Muscle layer of colon (tissue), 2 donors: Measurements from ENCODE around the gene TYW3.

Source experiments
- H3K27ac ChIP-seq: one replicate; pipeline ENCODE4 v1.7.0; 2013; ENCODE audit warnings: low read depth, mild to moderate bottlenecking, low read length, moderate library complexity
- H3K27me3 ChIP-seq, 2 donors: one replicate each; pipeline ENCODE4 v1.7.0; 2013; ENCODE audit warnings: low read length in 2 of 2, mild to moderate bottlenecking in 2 of 2; ENCODE audit not compliant: insufficient read depth in 2 of 2, control insufficient read depth in 1 of 2
- H3K36me3 ChIP-seq: one replicate; pipeline ENCODE4 v1.7.0; 2013; ENCODE audit warnings: mild to moderate bottlenecking, low read length; ENCODE audit not compliant: insufficient read depth
- H3K4me1 ChIP-seq: one replicate; pipeline ENCODE4 v1.7.0; 2013; ENCODE audit warnings: mild to moderate bottlenecking, low read length; ENCODE audit not compliant: insufficient read depth
- H3K4me3 ChIP-seq, 2 donors: one replicate each; pipeline ENCODE4 v1.7.0; 2013; ENCODE audit warnings: low read length in 2 of 2, low read depth in 1 of 2, mild to moderate bottlenecking in 1 of 2, moderate library complexity in 1 of 2
- H3K9ac ChIP-seq: one replicate; pipeline ENCODE4 v1.7.0; 2013; ENCODE audit warnings: low read length
- H3K9me3 ChIP-seq: one replicate; pipeline ENCODE4 v1.7.0; 2013; ENCODE audit warnings: mild to moderate bottlenecking, low read length
- donor health status: abdominal sarcoma.
- donor health status: Adenocarcinoma of cecum.

Gene TYW3

DNA sequence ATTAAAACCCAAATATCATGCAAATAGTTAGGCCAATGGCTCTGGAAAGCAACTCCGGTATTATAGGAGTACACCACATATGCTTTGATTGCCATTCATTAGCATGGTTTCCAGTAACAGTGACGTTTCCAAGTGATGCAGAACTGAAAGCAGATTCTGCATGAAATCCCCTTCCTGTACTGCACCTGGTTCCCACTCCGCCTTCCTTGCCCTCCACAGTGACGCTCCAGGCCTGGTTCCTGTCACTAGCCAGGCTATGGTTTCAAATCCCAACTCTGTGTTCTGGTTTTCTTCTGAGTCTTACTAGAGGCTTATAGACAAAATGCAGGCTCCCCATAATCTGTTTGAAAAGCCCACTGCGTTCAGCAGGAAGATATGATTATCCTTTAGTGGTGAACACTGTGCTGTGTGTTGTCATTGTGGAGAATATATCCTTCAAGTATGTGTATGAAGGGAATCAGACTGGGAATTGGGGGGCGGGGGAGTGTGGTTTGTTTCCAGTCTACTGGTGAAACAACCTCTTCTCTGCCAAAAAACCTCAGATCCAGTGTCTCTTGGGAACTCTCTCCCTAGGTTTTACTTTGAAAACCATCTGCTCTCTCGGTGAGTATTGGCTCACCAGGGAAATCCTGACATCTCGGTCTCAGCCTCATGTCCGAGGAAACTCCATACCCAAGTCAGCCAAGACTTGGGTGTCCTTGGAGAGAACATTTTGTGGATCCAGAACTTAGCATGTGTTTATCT is 78.7 kb downstream of the TYW3 start:
- no peaks in the 10 kb centered on the region for H3K9me3 ChIP-seq
- no peak overlapping the region for H3K27ac ChIP-seq
- H3K4me3 ChIP-seq: no peak overlapping the region

GRCh38 chr1:74812180-74812541 is 79.2 kb downstream of the TYW3 start:
- no peak overlapping the region for H3K27ac ChIP-seq
- no peaks in the 10 kb centered on the region for H3K27me3 ChIP-seq
- H3K9ac ChIP-seq: no peak overlapping the region
- H3K4me1 ChIP-seq: no peaks in the 10 kb centered on the region
- H3K36me3 ChIP-seq: no peaks in the 10 kb centered on the region
- H3K9me3 ChIP-seq: no peaks in the 10 kb centered on the region
- no peak overlapping the region for H3K4me3 ChIP-seq

More for the DNA sequence above, 78.7 kb downstream of the TYW3 start:
- Histone ChIP-seq H3K27me3 (no peaks in the 10 kb centered on the region), H3K36me3 (no peaks in the 10 kb centered on the region), H3K4me1 (no peaks in the 10 kb centered on the region), H3K9ac (no peak overlapping the region)
